ENCODE results near the gene LRRC34. TPM values are rescaled to one million over a fixed set of nuclear protein-coding genes. Genes with fewer than 3 reads are reported as not detected.

Gene LRRC34
- polyA plus RNA-seq, 2 of the 4 experiments (the other 2 are of a cell fraction) = not detected

DNA sequence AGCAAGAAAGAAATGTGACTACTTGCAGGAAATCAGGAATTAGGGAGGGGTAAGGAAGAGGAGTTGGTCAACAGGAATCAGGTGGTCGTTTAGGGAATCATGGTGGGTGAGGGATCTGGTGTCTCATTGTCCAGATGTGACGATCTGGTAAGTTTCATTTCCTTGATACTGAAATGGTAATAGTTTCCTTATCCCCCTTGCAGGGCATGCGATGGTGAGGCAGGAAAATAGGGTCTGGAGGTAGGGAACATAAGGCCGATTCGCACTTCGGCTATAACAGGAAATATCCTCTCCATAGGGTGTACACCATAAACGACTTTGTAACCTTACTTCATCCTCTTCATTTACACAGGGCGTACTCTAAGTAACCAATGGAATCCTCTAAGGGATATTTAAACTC lies 574 bp upstream of the LRRC34 start:
- Histone ChIP-seq H3K4me3 (peak overlapping the region; percentile 28; the same call in 2 of the 3 replicates), H3K4me2 (peak overlapping the region; percentile 68), H3K4me1 (no peaks in the 10 kb centered on the region), H3K9me3 (peaks cover 8% of the 10 kb centered on the region), H3K27ac (no peak overlapping the region)
- ATAC-seq = peak in 1 of 2 experiments; percentile 13; a peak in 2 of 6 replicates
- no peak for FAIRE-seq
- ChIA-PET POLR2A (no interaction called here), CTCF (interaction anchor here (1.4 kb wide), 1 partner anchor 10 kb away, joined by 3 read pairs; no protein-coding TSS in a partner anchor)
- no peak for DNase-seq (ENCODE audit: low read depth in 1 of 2, low spot score in 1 of 2)
- no peak for TF ChIP-seq HOXA7 (CRISPR knock-in tag; IDR thresholded peaks at IDR 0.05)
- TF ChIP-seq ZSCAN20 (CRISPR knock-in tag; IDR thresholded peaks at IDR 0.05) = no peak
- TF ChIP-seq POLR2A (IDR thresholded peaks at IDR 0.05; ENCODE audit: low read length) = no peak
- TF ChIP-seq NPAS2 (CRISPR knock-in tag; IDR thresholded peaks at IDR 0.05; ENCODE audit: borderline replicate concordance) = no peak
- TF ChIP-seq, protein P1, sequence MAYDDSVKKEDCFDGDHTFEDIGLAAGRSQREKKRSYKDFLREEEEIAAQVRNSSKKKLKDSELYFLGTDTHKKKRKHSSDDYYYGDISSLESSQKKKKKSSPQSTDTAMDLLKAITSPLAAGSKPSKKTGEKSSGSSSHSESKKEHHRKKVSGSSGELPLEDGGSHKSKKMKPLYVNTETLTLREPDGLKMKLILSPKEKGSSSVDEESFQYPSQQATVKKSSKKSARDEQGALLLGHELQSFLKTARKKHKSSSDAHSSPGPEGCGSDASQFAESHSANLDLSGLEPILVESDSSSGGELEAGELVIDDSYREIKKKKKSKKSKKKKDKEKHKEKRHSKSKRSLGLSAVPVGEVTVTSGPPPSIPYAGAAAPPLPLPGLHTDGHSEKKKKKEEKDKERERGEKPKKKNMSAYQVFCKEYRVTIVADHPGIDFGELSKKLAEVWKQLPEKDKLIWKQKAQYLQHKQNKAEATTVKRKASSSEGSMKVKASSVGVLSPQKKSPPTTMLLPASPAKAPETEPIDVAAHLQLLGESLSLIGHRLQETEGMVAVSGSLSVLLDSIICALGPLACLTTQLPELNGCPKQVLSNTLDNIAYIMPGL (CRISPR knock-in tag; IDR thresholded peaks at IDR 0.05; ENCODE audit: borderline replicate concordance) = no peak
- TF ChIP-seq, protein P2, sequence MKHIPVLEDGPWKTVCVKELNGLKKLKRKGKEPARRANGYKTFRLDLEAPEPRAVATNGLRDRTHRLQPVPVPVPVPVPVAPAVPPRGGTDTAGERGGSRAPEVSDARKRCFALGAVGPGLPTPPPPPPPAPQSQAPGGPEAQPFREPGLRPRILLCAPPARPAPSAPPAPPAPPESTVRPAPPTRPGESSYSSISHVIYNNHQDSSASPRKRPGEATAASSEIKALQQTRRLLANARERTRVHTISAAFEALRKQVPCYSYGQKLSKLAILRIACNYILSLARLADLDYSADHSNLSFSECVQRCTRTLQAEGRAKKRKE (CRISPR knock-in tag; IDR thresholded peaks at IDR 0.05; ENCODE audit: low read depth) = no peak
- TF ChIP-seq, protein P3, sequence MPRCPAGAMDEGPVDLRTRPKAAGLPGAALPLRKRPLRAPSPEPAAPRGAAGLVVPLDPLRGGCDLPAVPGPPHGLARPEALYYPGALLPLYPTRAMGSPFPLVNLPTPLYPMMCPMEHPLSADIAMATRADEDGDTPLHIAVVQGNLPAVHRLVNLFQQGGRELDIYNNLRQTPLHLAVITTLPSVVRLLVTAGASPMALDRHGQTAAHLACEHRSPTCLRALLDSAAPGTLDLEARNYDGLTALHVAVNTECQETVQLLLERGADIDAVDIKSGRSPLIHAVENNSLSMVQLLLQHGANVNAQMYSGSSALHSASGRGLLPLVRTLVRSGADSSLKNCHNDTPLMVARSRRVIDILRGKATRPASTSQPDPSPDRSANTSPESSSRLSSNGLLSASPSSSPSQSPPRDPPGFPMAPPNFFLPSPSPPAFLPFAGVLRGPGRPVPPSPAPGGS (IDR thresholded peaks at IDR 0.05) = no peak
- no peak for TF ChIP-seq ESRRA (IDR thresholded peaks at IDR 0.05; ENCODE audit: borderline replicate concordance, low read length)
- TF ChIP-seq GATA3 (IDR thresholded peaks at IDR 0.05; ENCODE audit: borderline replicate concordance) = no peak
- TF ChIP-seq, protein P4, sequence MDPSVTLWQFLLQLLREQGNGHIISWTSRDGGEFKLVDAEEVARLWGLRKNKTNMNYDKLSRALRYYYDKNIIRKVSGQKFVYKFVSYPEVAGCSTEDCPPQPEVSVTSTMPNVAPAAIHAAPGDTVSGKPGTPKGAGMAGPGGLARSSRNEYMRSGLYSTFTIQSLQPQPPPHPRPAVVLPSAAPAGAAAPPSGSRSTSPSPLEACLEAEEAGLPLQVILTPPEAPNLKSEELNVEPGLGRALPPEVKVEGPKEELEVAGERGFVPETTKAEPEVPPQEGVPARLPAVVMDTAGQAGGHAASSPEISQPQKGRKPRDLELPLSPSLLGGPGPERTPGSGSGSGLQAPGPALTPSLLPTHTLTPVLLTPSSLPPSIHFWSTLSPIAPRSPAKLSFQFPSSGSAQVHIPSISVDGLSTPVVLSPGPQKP (IDR thresholded peaks at IDR 0.05; ENCODE audit: low read depth, low read length) = no peak
- no peak for TF ChIP-seq NFE2L2 (conservative IDR thresholded peaks at IDR 0.05; ENCODE audit: low read length)
- TF ChIP-seq NR3C1 (IDR thresholded peaks at IDR 0.05) = no peak
- no peak for TF ChIP-seq POLR2AphosphoS2 (conservative IDR thresholded peaks at IDR 0.05; ENCODE audit: low read length)
- 73% methylated on average over 8 of the region's 8 CpGs for WGBS (ENCODE audit: missing lambda C conversion rate)

DNA sequence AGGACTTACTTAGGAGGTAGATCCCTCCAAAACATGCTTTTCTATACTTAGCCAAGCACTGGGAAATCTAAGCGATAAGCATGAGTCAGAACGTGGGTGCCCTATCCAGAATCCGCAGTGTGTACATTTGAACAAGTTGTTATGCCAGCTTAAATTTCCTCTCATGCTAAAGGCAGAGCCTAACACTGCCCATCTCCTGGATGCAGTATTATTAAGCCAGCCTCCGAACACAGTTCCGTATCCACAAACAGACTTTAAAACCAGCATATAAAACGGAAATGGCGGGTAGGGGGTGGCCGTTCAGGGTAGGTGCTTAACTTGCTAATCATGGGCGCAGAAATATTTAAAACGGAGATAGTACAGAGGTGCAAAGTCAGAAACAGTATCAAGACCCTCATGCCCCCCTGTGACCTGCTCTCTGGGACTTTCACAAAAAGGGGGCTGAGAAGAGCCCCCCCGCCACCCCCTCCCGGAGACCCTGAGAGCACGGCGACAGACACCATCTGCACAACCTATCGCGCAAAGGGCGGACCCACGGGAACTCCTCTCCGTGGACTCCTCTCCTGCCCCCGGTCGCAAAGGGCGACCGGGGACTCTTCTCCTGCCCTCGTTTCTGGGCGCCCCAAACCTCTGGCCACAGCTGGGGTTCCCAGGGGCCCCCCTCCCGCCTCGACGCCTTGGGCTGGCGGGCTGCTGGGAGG lies 923 bp downstream of the LRRC34 start:
- DNase-seq (ENCODE audit: low read depth in 1 of 2, low spot score in 1 of 2) (no peak), ATAC-seq (no peak), FAIRE-seq (no peak)
- Histone ChIP-seq H3K4me1 (no peaks in the 10 kb centered on the region), H3K9me3 (peaks cover 8% of the 10 kb centered on the region), H3K27ac (no peak overlapping the region), H3K4me3 (no peak overlapping the region), H3K4me2 (no peak overlapping the region)
- POLR2A ChIA-PET = no interaction called here
- CTCF ChIA-PET = no interaction called here
- WGBS (ENCODE audit: missing lambda C conversion rate) = 73% methylated on average over 19 of the region's 29 CpGs
- TF ChIP-seq, protein P1 (CRISPR knock-in tag; IDR thresholded peaks at IDR 0.05; ENCODE audit: borderline replicate concordance) = no peak
- TF ChIP-seq HOXB13 (CRISPR knock-in tag; IDR thresholded peaks at IDR 0.05; ENCODE audit: low read depth) (no peak), BHLHE40 (IDR thresholded peaks at IDR 0.05; ENCODE audit: low read depth, low read length) (no peak), KDM5A (IDR thresholded peaks at IDR 0.05) (no peak), NR3C1 (IDR thresholded peaks at IDR 0.05) (no peak), FOXS1 (CRISPR knock-in tag; IDR thresholded peaks at IDR 0.05) (no peak), EHMT2 (IDR thresholded peaks at IDR 0.05; ENCODE audit: low read depth) (no peak), MAZ (IDR thresholded peaks at IDR 0.05; ENCODE audit: borderline replicate concordance, low read depth, low read length) (no peak), KDM1A (IDR thresholded peaks at IDR 0.05; ENCODE audit: low read depth) (no peak)
- TF ChIP-seq, protein P3 (IDR thresholded peaks at IDR 0.05) = no peak
- TF ChIP-seq, protein P5, sequence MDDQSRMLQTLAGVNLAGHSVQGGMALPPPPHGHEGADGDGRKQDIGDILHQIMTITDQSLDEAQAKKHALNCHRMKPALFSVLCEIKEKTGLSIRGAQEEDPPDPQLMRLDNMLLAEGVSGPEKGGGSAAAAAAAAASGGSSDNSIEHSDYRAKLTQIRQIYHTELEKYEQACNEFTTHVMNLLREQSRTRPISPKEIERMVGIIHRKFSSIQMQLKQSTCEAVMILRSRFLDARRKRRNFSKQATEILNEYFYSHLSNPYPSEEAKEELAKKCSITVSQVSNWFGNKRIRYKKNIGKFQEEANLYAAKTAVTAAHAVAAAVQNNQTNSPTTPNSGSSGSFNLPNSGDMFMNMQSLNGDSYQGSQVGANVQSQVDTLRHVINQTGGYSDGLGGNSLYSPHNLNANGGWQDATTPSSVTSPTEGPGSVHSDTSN (IDR thresholded peaks at IDR 0.05) = no peak
- TF ChIP-seq, protein P6, sequence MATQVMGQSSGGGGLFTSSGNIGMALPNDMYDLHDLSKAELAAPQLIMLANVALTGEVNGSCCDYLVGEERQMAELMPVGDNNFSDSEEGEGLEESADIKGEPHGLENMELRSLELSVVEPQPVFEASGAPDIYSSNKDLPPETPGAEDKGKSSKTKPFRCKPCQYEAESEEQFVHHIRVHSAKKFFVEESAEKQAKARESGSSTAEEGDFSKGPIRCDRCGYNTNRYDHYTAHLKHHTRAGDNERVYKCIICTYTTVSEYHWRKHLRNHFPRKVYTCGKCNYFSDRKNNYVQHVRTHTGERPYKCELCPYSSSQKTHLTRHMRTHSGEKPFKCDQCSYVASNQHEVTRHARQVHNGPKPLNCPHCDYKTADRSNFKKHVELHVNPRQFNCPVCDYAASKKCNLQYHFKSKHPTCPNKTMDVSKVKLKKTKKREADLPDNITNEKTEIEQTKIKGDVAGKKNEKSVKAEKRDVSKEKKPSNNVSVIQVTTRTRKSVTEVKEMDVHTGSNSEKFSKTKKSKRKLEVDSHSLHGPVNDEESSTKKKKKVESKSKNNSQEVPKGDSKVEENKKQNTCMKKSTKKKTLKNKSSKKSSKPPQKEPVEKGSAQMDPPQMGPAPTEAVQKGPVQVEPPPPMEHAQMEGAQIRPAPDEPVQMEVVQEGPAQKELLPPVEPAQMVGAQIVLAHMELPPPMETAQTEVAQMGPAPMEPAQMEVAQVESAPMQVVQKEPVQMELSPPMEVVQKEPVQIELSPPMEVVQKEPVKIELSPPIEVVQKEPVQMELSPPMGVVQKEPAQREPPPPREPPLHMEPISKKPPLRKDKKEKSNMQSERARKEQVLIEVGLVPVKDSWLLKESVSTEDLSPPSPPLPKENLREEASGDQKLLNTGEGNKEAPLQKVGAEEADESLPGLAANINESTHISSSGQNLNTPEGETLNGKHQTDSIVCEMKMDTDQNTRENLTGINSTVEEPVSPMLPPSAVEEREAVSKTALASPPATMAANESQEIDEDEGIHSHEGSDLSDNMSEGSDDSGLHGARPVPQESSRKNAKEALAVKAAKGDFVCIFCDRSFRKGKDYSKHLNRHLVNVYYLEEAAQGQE (IDR thresholded peaks at IDR 0.05) = no peak
